22Rv1 (cell line): Measurements from ENCODE around the gene FOXP1.

Source experiments
- H3K27ac ChIP-seq: fragments of 450-650 bp; 2 replicates; pipeline ENCODE4 v1.5.1; 2017
- ZFX ChIP-seq: fragments of 450-650 bp; IDR thresholded peaks from 2 replicates; pipeline ENCODE4 v1.6.1; 2017; ENCODE audit warnings: antibody characterized with exemption, borderline replicate concordance
- TF ChIP-seq, protein P1 (sequence below): fragments of 450-650 bp; IDR thresholded peaks from 2 replicates; pipeline ENCODE4 v1.5.1; 2017; ENCODE audit warnings: mild to moderate bottlenecking

Gene FOXP1

DNA sequence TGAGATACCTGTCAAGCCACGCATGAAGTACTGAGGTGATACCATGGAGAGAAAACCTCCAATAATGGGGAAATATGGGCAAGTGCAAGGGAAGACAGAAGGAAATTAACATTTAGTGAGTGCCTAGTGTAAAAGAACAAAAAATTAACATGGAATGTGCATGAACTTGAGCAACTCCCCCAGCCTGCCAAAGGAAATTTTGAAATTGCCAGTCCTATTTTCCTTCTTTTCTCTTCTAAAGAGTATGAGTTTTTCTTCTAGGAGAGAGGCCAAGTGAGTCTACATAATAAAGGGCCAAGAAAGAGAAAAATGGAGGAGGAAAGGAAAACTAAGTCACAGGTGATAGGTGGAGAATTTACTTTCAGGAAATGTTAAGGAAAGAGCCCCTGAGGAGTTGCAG, 668.7 kb downstream of the FOXP1 start:
- no peak overlapping the region for H3K27ac ChIP-seq
- no peak for TF ChIP-seq ZFX
- TF ChIP-seq, protein P1, sequence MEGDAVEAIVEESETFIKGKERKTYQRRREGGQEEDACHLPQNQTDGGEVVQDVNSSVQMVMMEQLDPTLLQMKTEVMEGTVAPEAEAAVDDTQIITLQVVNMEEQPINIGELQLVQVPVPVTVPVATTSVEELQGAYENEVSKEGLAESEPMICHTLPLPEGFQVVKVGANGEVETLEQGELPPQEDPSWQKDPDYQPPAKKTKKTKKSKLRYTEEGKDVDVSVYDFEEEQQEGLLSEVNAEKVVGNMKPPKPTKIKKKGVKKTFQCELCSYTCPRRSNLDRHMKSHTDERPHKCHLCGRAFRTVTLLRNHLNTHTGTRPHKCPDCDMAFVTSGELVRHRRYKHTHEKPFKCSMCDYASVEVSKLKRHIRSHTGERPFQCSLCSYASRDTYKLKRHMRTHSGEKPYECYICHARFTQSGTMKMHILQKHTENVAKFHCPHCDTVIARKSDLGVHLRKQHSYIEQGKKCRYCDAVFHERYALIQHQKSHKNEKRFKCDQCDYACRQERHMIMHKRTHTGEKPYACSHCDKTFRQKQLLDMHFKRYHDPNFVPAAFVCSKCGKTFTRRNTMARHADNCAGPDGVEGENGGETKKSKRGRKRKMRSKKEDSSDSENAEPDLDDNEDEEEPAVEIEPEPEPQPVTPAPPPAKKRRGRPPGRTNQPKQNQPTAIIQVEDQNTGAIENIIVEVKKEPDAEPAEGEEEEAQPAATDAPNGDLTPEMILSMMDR = no peak

DNA sequence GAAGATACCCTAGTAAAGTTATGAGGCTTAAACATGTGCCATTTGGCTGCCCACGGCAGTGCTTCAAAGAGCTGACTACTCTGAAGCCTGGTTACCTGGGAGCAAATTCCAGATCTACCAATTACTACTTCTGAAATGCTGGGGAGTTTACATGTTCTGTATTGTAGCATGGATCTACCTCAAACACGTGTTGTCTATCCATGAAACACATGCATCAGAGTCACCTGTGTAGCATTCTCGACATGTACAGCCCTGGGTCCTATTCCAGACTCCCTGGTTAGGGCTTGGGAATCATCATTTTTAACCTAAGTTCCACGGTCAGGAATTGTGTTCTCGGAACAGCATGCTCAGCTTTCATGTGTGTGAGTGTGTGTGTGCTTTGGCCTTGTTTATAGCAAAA, 671.8 kb downstream of the FOXP1 start:
- no peak overlapping the region for H3K27ac ChIP-seq
- TF ChIP-seq, protein P1 = no peak
- no peak for TF ChIP-seq ZFX

DNA sequence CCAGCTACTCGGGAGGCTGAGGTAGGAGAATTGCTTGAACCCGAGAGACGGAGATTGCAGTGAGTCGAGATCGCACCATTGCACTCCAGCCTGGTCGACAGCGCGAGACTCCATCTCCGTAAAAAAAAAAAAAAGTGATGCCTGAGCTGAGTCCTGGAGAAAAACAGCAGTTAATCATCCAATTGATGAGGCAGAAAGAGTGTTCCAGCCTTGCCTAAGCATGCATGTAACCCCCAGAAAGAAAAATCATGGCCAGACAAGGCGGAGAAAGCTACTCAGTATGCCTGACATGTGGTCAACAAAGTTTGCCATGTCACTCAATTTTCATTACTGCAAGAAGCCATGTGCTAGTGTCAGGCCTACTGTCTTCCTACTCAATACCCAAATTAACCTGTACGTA, 678.0 kb downstream of the FOXP1 start:
- H3K27ac ChIP-seq = no peak overlapping the region
- TF ChIP-seq ZFX = no peak
